GM06990 (cell line): ENCODE data around the gene UBE2E1.

Source experiments
- DNase-seq: peaks from one replicate; pipeline ENCODE4 v3.0.0-alpha.2; 2011; ENCODE audit not compliant: insufficient read length; ENCODE audit errors: extremely low read depth
- H3K27me3 ChIP-seq: replicated peaks from 2 replicates; pipeline ENCODE4 v1.6.0; 2011; ENCODE audit warnings: low read length; ENCODE audit not compliant: control insufficient read depth, insufficient read depth
- H3K36me3 ChIP-seq: 2 replicates; pipeline ENCODE4 v1.5.1; 2011; ENCODE audit warnings: low read length; ENCODE audit not compliant: control insufficient read depth, insufficient read depth
- H3K4me3 ChIP-seq: replicated peaks from 2 replicates; pipeline ENCODE4 v1.5.1; 2011; ENCODE audit warnings: low read depth, mild to moderate bottlenecking, control low read depth, low read length
- TF ChIP-seq, protein P1 (sequence below): IDR thresholded peaks from 2 replicates; pipeline ENCODE4 v1.5.1; 2011; ENCODE audit warnings: low read length, control low read depth, mild to moderate bottlenecking, inconsistent platforms; ENCODE audit not compliant: insufficient read depth, poor library complexity, severe bottlenecking

Gene UBE2E1

GRCh38 chr3:23826382-23827064 is 20.8 kb downstream of the UBE2E1 start:
- TF ChIP-seq, protein P1, sequence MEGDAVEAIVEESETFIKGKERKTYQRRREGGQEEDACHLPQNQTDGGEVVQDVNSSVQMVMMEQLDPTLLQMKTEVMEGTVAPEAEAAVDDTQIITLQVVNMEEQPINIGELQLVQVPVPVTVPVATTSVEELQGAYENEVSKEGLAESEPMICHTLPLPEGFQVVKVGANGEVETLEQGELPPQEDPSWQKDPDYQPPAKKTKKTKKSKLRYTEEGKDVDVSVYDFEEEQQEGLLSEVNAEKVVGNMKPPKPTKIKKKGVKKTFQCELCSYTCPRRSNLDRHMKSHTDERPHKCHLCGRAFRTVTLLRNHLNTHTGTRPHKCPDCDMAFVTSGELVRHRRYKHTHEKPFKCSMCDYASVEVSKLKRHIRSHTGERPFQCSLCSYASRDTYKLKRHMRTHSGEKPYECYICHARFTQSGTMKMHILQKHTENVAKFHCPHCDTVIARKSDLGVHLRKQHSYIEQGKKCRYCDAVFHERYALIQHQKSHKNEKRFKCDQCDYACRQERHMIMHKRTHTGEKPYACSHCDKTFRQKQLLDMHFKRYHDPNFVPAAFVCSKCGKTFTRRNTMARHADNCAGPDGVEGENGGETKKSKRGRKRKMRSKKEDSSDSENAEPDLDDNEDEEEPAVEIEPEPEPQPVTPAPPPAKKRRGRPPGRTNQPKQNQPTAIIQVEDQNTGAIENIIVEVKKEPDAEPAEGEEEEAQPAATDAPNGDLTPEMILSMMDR = no peak
- Histone ChIP-seq H3K4me3 (no peak overlapping the region), H3K36me3 (no peaks in the 10 kb centered on the region), H3K27me3 (no peaks in the 10 kb centered on the region)
- DNase-seq = no peak

GRCh38 chr3:23829242-23829934 is 23.6 kb downstream of the UBE2E1 start:
- no peaks in the 10 kb centered on the region for H3K36me3 ChIP-seq
- peak overlapping the region; percentile 31 for H3K4me3 ChIP-seq
- TF ChIP-seq, protein P1 = no peak
- DNase-seq = peak; percentile 80
- H3K27me3 ChIP-seq = no peaks in the 10 kb centered on the region

- H3K27me3 ChIP-seq = no peaks in the 10 kb centered on the region
- TF ChIP-seq, protein P1 = no peak
- H3K36me3 ChIP-seq = no peaks in the 10 kb centered on the region
- DNase-seq = peak; percentile 54
- H3K4me3 ChIP-seq = peak overlapping the region; percentile 37
Observed at GRCh38 chr3:23830869-23831484, 25.2 kb downstream of the UBE2E1 start.

DNA sequence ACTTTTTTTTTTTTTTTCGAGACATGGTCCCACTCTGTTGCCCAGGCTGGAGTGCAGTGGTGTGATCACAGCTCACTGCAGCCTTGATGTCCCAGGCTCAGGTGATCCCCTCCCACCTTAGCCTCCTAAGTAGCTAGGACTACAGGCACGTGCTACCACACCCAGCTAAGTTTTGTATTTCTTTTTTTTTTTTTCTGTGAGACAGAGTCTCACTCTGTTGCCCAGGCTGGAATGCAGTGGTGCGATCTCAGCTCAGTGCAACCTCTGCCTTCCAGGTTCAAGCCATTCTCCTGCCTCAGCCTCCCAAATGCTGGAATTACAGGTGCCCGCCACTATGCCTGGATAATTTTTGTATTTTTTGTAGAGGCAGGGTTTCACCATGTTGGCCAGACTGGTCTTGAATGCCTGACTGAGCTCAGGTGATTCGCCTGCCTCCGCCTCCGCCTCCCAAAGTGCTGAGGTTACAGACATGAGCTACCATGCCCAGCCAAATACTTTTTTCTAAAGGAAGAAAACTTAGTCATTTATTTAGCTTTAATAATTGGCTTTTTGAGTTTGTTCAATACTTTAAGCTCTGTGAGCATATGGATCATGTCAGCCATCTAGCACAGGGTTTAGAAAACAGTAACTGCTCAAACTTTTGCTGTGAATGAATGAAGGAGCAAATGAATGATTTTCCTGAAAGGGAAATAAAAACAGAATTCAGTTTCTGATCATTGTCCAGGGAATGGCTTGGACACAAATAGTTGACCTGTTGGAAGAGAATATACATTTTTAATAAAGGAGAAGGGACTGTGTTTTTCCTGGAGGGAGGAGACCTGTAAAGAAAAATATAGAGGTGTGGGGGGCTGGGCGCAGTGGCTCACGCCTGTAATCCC is 26.0 kb downstream of the UBE2E1 start:
- H3K4me3 ChIP-seq = peak overlapping the region; percentile 30
- no peak for DNase-seq
- TF ChIP-seq, protein P1 = no peak
- no peaks in the 10 kb centered on the region for H3K27me3 ChIP-seq
- H3K36me3 ChIP-seq = no peaks in the 10 kb centered on the region

DNA sequence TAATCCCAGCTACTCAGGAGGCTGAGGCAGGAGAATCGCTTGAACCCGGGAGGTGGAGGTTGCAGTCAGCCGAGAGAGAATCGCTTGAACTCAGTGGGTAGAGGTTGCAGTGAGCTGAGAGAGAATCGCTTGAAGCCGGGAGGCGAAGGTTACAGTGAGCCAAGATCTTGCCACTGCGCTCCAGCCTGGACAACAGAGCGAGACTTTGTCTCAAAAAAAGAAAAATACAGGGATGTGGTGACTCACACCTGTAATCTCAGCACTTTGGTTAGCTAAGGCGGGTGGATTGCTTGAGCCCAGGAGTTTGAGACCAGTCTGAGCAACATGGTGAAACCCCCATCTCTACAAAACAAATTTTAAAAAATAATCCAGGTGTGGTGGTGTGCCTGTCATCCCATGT is 26.8 kb downstream of the UBE2E1 start:
- Histone ChIP-seq H3K4me3 (no peak overlapping the region), H3K27me3 (no peaks in the 10 kb centered on the region), H3K36me3 (no peaks in the 10 kb centered on the region)
- TF ChIP-seq, protein P1 = no peak
- DNase-seq = no peak
